ENCODE data around the gene MSMB. TPM values are rescaled to one million over a fixed set of nuclear protein-coding genes. Genes with fewer than 3 reads are reported as not detected.

The MSMB gene
- total RNA-seq, 4 donors from 2014 or later, result not detected

DNA sequence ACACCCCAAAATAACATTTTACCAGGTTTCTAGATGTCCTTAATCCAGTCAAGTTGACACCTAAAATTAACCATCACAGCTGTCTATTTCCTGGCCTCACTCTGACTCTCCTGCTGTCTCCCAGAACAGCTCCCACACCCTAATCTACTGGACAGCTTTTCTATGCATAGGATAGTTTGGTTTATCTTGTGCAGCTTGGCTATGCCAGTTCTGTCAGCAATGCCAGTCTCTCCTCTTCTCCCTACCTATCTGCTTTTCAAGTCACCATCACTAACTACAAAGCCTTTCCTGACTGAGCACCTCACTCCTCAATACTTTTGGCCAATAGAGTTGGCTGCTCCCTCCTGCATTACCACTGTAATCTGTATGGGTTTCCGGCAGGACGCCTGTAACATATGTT, 20.7 kb downstream of the MSMB start:
- TF ChIP-seq EP300 (IDR thresholded peaks at IDR 0.05), result no peak
- TF ChIP-seq POLR2A (IDR thresholded peaks at IDR 0.05), result no peak
- TF ChIP-seq, protein P1, sequence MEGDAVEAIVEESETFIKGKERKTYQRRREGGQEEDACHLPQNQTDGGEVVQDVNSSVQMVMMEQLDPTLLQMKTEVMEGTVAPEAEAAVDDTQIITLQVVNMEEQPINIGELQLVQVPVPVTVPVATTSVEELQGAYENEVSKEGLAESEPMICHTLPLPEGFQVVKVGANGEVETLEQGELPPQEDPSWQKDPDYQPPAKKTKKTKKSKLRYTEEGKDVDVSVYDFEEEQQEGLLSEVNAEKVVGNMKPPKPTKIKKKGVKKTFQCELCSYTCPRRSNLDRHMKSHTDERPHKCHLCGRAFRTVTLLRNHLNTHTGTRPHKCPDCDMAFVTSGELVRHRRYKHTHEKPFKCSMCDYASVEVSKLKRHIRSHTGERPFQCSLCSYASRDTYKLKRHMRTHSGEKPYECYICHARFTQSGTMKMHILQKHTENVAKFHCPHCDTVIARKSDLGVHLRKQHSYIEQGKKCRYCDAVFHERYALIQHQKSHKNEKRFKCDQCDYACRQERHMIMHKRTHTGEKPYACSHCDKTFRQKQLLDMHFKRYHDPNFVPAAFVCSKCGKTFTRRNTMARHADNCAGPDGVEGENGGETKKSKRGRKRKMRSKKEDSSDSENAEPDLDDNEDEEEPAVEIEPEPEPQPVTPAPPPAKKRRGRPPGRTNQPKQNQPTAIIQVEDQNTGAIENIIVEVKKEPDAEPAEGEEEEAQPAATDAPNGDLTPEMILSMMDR (IDR thresholded peaks at IDR 0.05), result no peak
- Histone ChIP-seq H3K36me3 (no peaks in the 10 kb centered on the region), H3K9me3 (no peaks in the 10 kb centered on the region), H3K27ac (peak overlapping the region in 1 of 4 donors; percentile 27), H3K27me3 (no peaks in the 10 kb centered on the region), H3K4me1 (peaks cover 4 to 92% (median 48%) of the 10 kb centered on the region in 4 donors), H3K4me3 (no peak overlapping the region)
- DNase-seq (ENCODE audit: low spot score in 2 of 2), result no peak
- 67 to 79% methylated on average over 2 of the region's 2 CpGs for WGBS, 2 donors

DNA sequence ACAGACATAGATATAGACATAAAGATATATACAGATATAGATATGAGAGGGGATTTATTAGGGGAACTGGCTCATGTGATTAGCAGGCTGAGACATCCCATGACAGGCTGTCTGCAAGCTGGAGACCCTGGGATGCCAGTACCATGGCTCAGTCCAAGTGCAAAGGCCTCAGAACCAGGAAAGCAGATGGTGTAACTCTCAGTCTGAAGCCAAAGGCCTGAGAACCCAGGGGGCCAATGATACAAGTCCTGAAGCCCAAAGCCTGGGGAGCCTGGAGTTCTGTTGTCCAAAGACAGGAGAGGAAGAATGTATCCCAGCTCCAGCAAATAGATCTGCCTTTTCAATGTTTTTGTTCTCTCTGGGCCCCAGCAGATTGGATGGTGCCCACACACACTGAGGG, 21.1 kb downstream of the MSMB start:
- Histone ChIP-seq H3K36me3 (no peaks in the 10 kb centered on the region), H3K4me3 (no peak overlapping the region), H3K27me3 (no peaks in the 10 kb centered on the region), H3K4me1 (peaks cover 4 to 96% (median 52%) of the 10 kb centered on the region in 4 donors), H3K9me3 (no peaks in the 10 kb centered on the region), H3K27ac (peak overlapping the region in 2 of 4 donors; percentile 27 to 94)
- no peak for DNase-seq (ENCODE audit: low spot score in 2 of 2)
- TF ChIP-seq EP300 (IDR thresholded peaks at IDR 0.05), result no peak
- no peak for TF ChIP-seq POLR2A (IDR thresholded peaks at IDR 0.05)
- TF ChIP-seq, protein P1 (IDR thresholded peaks at IDR 0.05), result no peak

DNA sequence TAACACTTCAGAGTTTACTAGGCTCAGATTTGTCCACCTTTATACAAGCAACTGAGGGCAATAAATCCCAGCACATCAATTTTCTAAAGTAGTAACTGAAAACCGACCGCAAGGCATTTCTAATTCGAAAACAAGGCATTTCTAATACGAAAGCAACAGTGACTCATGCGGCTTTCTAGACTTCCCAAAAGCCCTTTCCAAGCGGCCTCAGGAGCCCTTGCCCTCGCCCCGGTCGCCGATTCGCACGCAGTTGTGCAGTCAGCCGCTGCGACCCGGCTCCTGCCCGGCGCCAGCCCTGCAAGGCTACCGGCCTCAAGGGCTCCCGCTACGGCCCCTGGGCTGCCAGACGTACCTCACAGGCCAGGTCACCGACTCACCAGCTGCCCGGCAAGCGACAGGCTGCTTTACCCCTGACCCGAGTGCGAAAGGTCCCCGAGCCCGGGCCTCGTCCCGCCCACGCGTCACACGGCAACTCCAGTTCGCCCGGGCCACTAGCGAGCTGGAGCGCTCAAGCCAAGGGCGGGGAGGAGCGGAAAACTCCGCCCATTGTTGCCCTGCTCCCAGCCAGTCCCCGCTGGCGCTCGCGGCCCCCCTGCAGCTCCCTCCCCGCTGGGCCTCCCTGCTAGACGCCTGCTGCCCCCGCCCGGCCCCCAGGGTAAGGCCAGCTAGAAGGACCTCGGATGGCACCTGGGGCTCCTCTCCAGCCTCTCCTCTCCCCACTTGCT, 22.9 kb downstream of the MSMB start:
- DNase-seq (ENCODE audit: low spot score in 2 of 2), result peak; percentile 76 to 79
- peaks cover 0 to 97% (median 52%) of the 10 kb centered on the region in 4 donors for H3K4me1 ChIP-seq
- peak overlapping the region; percentile 47 to 94 (median 88) for H3K27ac ChIP-seq
- WGBS, 2 donors, result 0% methylated on average over 21 to 27 of the region's 49 CpGs
- no peaks in the 10 kb centered on the region for H3K27me3 ChIP-seq
- TF ChIP-seq EP300 (IDR thresholded peaks at IDR 0.05) (peak in 1 of 2 donors; percentile 82), POLR2A (IDR thresholded peaks at IDR 0.05) (peak in 1 of 2 donors; percentile 41)
- TF ChIP-seq, protein P1 (IDR thresholded peaks at IDR 0.05), result peak in 1 of 5 experiments; percentile 20
- no peaks in the 10 kb centered on the region for H3K36me3 ChIP-seq
- peak overlapping the region; percentile 35 to 77 (median 70) for H3K4me3 ChIP-seq
- no peaks in the 10 kb centered on the region for H3K9me3 ChIP-seq

DNA sequence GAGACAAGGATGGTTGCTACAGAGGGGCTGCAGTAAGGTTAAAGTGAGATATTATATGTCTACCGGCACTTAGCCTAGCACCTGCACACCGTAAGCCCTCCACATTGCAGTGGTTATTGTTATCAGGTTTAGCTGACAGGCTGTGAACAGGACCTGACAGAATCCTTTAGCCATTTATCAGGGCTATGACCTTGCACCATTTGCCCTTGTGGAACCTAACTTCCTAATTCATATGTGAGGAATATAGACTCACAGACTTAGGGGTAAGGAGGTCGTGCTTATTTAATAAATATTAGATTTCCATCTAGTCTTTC, 25.8 kb downstream of the MSMB start:
- Histone ChIP-seq H3K27me3 (no peaks in the 10 kb centered on the region), H3K27ac (peak overlapping the region in 3 of 4 donors; percentile 8 to 21 (median 18)), H3K9me3 (no peaks in the 10 kb centered on the region), H3K4me3 (no peak overlapping the region), H3K36me3 (peaks cover 0 to 9% (median 0%) of the 10 kb centered on the region in 3 donors), H3K4me1 (peaks cover 0 to 93% (median 38%) of the 10 kb centered on the region in 4 donors)
- TF ChIP-seq EP300 (IDR thresholded peaks at IDR 0.05), result no peak
- no peak for TF ChIP-seq POLR2A (IDR thresholded peaks at IDR 0.05)
- TF ChIP-seq, protein P1 (IDR thresholded peaks at IDR 0.05), result no peak
- no peak for DNase-seq (ENCODE audit: low spot score in 2 of 2)
- WGBS, 2 donors, result 80 to 88% methylated on average over 3 of the region's 3 CpGs

DNA sequence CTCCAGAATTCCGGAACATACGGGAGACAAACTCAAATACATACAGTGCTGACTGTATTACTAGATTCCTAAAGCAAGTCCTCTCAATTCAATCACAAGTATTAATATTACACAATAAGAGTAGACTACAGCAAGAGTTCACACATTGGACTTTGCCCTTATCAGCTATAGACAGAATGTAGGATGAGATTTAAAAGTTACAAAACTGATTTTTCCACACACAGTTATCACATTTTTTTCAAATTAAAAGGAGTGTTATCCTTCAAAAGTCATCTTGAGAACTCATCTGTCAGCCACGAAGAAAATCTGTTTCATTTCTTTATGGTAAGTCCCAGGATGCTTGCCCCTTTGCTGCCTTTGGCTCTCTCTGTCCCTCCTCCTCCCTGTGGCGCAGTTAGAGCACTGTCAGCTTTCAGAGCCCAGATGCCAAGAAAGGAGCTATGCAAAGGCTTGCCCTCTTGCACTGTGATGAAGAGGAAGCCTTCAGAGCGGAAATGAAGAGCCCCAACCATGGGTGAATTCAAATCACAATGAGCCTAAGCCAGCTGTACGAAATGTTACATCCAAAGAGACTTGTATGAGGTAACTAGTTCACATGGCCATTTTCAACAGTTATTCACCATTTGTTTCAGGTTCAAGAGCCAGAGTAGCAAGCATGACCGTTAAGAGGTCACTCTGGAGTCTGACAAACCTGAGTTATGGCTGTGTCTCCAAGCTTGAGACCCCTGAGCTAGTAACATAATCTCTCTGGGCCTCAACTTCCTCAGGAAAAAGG, 26.3 kb downstream of the MSMB start:
- DNase-seq (ENCODE audit: low spot score in 2 of 2), result peak in 1 of 2 donors; percentile 12
- 49 to 55% methylated on average over 7 of the region's 7 CpGs for WGBS, 2 donors
- H3K4me1 ChIP-seq, result peaks cover 0 to 91% (median 35%) of the 10 kb centered on the region in 4 donors
- H3K9me3 ChIP-seq, result no peaks in the 10 kb centered on the region
- peak overlapping the region in 3 of 4 donors; percentile 8 to 21 (median 18) for H3K27ac ChIP-seq
- H3K27me3 ChIP-seq, result no peaks in the 10 kb centered on the region
- peak in 1 of 2 donors; percentile 39 for TF ChIP-seq EP300 (IDR thresholded peaks at IDR 0.05)
- no peak for TF ChIP-seq POLR2A (IDR thresholded peaks at IDR 0.05)
- TF ChIP-seq, protein P1 (IDR thresholded peaks at IDR 0.05), result no peak
- H3K36me3 ChIP-seq, result peaks cover 0 to 13% (median 0%) of the 10 kb centered on the region in 3 donors
- peak overlapping the region in 1 of 4 donors; percentile 16 for H3K4me3 ChIP-seq
